Activated naive CD4-positive, alpha-beta T cell treated with Interleukin-2 at 50 U/mL for 16 hours (primary cell): ENCODE measurements around the gene MAN1C1.

Experiments used
- DNase-seq: peaks from one replicate; pipeline ENCODE4 v3.0.0-alpha.2; 2020

Gene MAN1C1

GRCh38 chr1:25699500-25700143, 83.0 kb downstream of the MAN1C1 start:
- no peak for DNase-seq

GRCh38 chr1:25700144-25700523, 83.5 kb downstream of the MAN1C1 start:
- no peak for DNase-seq

- no peak for DNase-seq
These were observed 84.0 kb downstream of the MAN1C1 start for GRCh38 chr1:25700626-25701025.

GRCh38 chr1:25701030-25701785, 84.6 kb downstream of the MAN1C1 start:
- no peak for DNase-seq

- no peak for DNase-seq
These were observed 85.6 kb downstream of the MAN1C1 start for GRCh38 chr1:25702101-25702775.

GRCh38 chr1:25703041-25703440, 86.5 kb downstream of the MAN1C1 start:
- no peak for DNase-seq

GRCh38 chr1:25703671-25704266, 87.2 kb downstream of the MAN1C1 start:
- no peak for DNase-seq

- no peak for DNase-seq
These were observed 87.7 kb downstream of the MAN1C1 start for GRCh38 chr1:25704267-25704691.

- no peak for DNase-seq
These were observed 89.1 kb downstream of the MAN1C1 start for GRCh38 chr1:25705699-25706098.

- DNase-seq: no peak
These were observed 89.8 kb downstream of the MAN1C1 start for GRCh38 chr1:25706146-25707089.

GRCh38 chr1:25707280-25708016, 90.9 kb downstream of the MAN1C1 start:
- DNase-seq: no peak

- DNase-seq: no peak
These were observed 94.2 kb downstream of the MAN1C1 start for GRCh38 chr1:25710583-25711347.

- DNase-seq: peak; percentile 47
These were observed 95.1 kb downstream of the MAN1C1 start for GRCh38 chr1:25711555-25712298.

GRCh38 chr1:25712299-25712970, 95.8 kb downstream of the MAN1C1 start:
- no peak for DNase-seq

- DNase-seq: no peak
These were observed 97.4 kb downstream of the MAN1C1 start for GRCh38 chr1:25713961-25714360.

- DNase-seq: no peak
These were observed 97.9 kb downstream of the MAN1C1 start for GRCh38 chr1:25714372-25714931.

- DNase-seq: no peak
These were observed 99.3 kb downstream of the MAN1C1 start for GRCh38 chr1:25715888-25716287.

GRCh38 chr1:25716320-25716719, 99.7 kb downstream of the MAN1C1 start:
- no peak for DNase-seq

GRCh38 chr1:25718732-25719131, 102.1 kb downstream of the MAN1C1 start:
- DNase-seq: no peak
